ACC112 (cell line): ENCODE measurements around the gene ENGASE.

ENCODE experiments used
- H2AFZ ChIP-seq: fragments of 200-600 bp; sonication (generic); one replicate; pipeline ENCODE4 v1.6.0; 2017; ENCODE audit warnings: antibody characterized with exemption, low read length; ENCODE audit not compliant: unreplicated experiment
- H3K27ac ChIP-seq: fragments of 200-600 bp; sonication (generic); 2 replicates; pipeline ENCODE4 v1.5.1; 2014; ENCODE audit warnings: low read depth, mild to moderate bottlenecking, antibody characterized with exemption, low read length, moderate library complexity
- H3K27me3 ChIP-seq: fragments of 200-600 bp; sonication (generic); 2 replicates; pipeline ENCODE4 v1.6.1; 2014; ENCODE audit warnings: mild to moderate bottlenecking, antibody characterized with exemption, low read length, moderate library complexity, mixed read lengths; ENCODE audit not compliant: insufficient read depth
- H3K36me3 ChIP-seq: fragments of 200-600 bp; sonication (generic); 2 replicates; pipeline ENCODE4 v1.6.1; 2016; ENCODE audit warnings: mild to moderate bottlenecking, antibody characterized with exemption, low read length, moderate library complexity, mixed read lengths; ENCODE audit not compliant: insufficient read depth
- H3K4me1 ChIP-seq: fragments of 200-600 bp; sonication (generic); one replicate; pipeline ENCODE4 v1.6.1; 2016; ENCODE audit warnings: low read length, mixed read lengths; ENCODE audit not compliant: insufficient read depth, unreplicated experiment, control insufficient read depth
- H3K4me3 ChIP-seq: fragments of 200-600 bp; sonication (generic); 2 replicates; pipeline ENCODE4 v1.5.1; 2014; ENCODE audit warnings: mild to moderate bottlenecking, low read depth, low read length
- H3K79me2 ChIP-seq: fragments of 200-600 bp; sonication (generic); one replicate; pipeline ENCODE4 v1.6.0; 2016; ENCODE audit warnings: low read length; ENCODE audit not compliant: control insufficient read depth, unreplicated experiment, insufficient read depth

Gene ENGASE

GRCh38 chr17:79133214-79133613 lies 58.6 kb downstream of the ENGASE start:
- H2AFZ ChIP-seq, result no peak overlapping the region
- H3K4me3 ChIP-seq, result no peak overlapping the region
- no peaks in the 10 kb centered on the region for H3K4me1 ChIP-seq
- no peaks in the 10 kb centered on the region for H3K79me2 ChIP-seq
- H3K27me3 ChIP-seq, result peaks cover 85% of the 10 kb centered on the region
- H3K27ac ChIP-seq, result no peak overlapping the region
- no peaks in the 10 kb centered on the region for H3K36me3 ChIP-seq

DNA sequence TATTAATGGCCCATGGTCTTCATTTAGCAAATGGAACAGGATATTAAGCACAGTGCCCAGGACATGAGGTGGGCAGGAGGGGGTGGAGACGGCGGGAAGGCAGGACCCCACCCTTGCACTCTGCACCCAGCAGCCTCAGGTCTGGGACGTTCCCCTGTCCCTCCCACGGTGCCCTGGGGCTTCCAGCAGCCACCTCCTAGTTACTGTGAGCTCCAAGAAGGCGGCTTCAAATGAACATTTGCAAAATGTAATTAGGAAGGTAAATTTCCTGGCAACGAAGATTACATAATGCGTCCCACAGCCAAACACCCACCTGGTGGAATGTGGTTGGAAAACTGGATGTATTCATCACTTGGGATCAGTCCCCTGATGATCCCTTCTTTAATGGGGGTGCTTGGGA lies 59.4 kb downstream of the ENGASE start:
- Histone ChIP-seq H3K4me3 (no peak overlapping the region), H3K36me3 (no peaks in the 10 kb centered on the region), H3K4me1 (no peaks in the 10 kb centered on the region), H2AFZ (no peak overlapping the region), H3K27me3 (peaks cover 80% of the 10 kb centered on the region), H3K27ac (no peak overlapping the region), H3K79me2 (no peaks in the 10 kb centered on the region)

DNA sequence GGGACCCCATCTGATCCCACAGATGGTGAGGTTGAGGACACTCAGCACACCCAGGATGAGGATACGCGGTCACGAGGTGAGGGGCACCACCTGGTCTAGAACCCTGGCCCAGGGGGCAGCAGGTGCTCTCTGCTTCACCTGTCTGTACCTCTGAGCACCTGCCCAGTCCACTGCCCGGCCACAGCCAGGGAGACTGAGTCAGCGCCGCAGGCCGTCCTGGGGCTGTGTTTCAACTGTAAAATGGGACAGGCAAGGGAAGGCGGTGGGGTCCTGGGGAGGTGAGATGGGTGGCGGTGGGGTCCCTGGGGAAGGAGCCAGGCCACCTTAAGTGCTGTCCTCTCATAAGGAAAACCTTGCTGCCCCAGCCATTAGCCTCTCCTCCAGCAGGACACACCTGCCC lies 60.4 kb downstream of the ENGASE start:
- Histone ChIP-seq H3K79me2 (no peaks in the 10 kb centered on the region), H3K4me1 (no peaks in the 10 kb centered on the region), H3K4me3 (no peak overlapping the region), H3K27me3 (peaks cover 77% of the 10 kb centered on the region), H3K36me3 (no peaks in the 10 kb centered on the region), H3K27ac (no peak overlapping the region), H2AFZ (no peak overlapping the region)

GRCh38 chr17:79135628-79136405 lies 61.2 kb downstream of the ENGASE start:
- peaks cover 77% of the 10 kb centered on the region for H3K27me3 ChIP-seq
- H3K4me1 ChIP-seq, result no peaks in the 10 kb centered on the region

More at GRCh38 chr17:79135628-79136405, 61.2 kb downstream of the ENGASE start:
- H2AFZ ChIP-seq, result no peak overlapping the region
- H3K27ac ChIP-seq, result no peak overlapping the region
- H3K79me2 ChIP-seq, result no peaks in the 10 kb centered on the region
- H3K4me3 ChIP-seq, result no peak overlapping the region
- no peaks in the 10 kb centered on the region for H3K36me3 ChIP-seq
